HG03558 (cell line): ENCODE measurements around the gene RAB6B.
"Not testable (repeated sequence)": the region's sequence is repeated elsewhere in the genome, so short reads cannot be mapped to it uniquely, and the experiment has no call there.

ENCODE experiments used
- ATAC-seq: cut with Tn5 transposase; IDR thresholded peaks from one replicate; pipeline ENCODE4 v1.9.1; 2021; ENCODE audit warnings: moderate number of reproducible peaks; ENCODE audit not compliant: unreplicated experiment; ENCODE audit errors: extremely low read depth

RAB6B gene

GRCh38 chr3:133824961-133825485, 70.7 kb downstream of the RAB6B start:
- ATAC-seq: no peak

- no peak for ATAC-seq
Measured at GRCh38 chr3:133821767-133822638, 73.7 kb downstream of the RAB6B start.

- ATAC-seq: no peak
Measured at GRCh38 chr3:133820889-133821675, 74.6 kb downstream of the RAB6B start.

GRCh38 chr3:133820129-133820528, 75.6 kb downstream of the RAB6B start:
- ATAC-seq: no peak

- ATAC-seq: no peak
Measured at GRCh38 chr3:133815386-133815785, 80.3 kb downstream of the RAB6B start.

GRCh38 chr3:133812872-133813271, 82.8 kb downstream of the RAB6B start:
- ATAC-seq: no peak

GRCh38 chr3:133805702-133806475, 89.8 kb downstream of the RAB6B start, which contains the start of gene SRPRB:
Gene SRPRB (plus strand): TSS chr3:133805815. CDS start chr3:133805849, 34 bp downstream.
- peak; percentile 93 for ATAC-seq

- ATAC-seq: no peak
Measured at GRCh38 chr3:133805384-133805701, 90.3 kb downstream of the RAB6B start.

GRCh38 chr3:133804896-133805295, 90.8 kb downstream of the RAB6B start:
- no peak for ATAC-seq

- ATAC-seq: no peak
Measured at GRCh38 chr3:133803469-133803868, 92.2 kb downstream of the RAB6B start.

- no peak for ATAC-seq
Measured at GRCh38 chr3:133799794-133800585, 95.7 kb downstream of the RAB6B start.

- ATAC-seq: no peak
Measured at GRCh38 chr3:133797396-133798105, 98.1 kb downstream of the RAB6B start.

- ATAC-seq: no peak
Measured at GRCh38 chr3:133792171-133792763, 103.4 kb downstream of the RAB6B start.

- no peak for ATAC-seq
Measured at GRCh38 chr3:133788024-133788423, 107.7 kb downstream of the RAB6B start.

GRCh38 chr3:133783762-133784161, 111.9 kb downstream of the RAB6B start:
- no peak for ATAC-seq

- ATAC-seq: no peak
Measured at GRCh38 chr3:133782454-133782853, 113.2 kb downstream of the RAB6B start.

GRCh38 chr3:133781570-133781969, 114.1 kb downstream of the RAB6B start:
- ATAC-seq: no peak

GRCh38 chr3:133780756-133781155, 114.9 kb downstream of the RAB6B start:
- not testable (repeated sequence) for ATAC-seq
